GM23338 (cell line): ENCODE measurements around the gene ANKRD44. TPM values are rescaled to one million over a fixed set of nuclear protein-coding genes. Genes with fewer than 3 reads are reported as not detected.

Source experiments
- ATAC-seq: fragments of 200-7000 bp; cut with Tn5 transposase; 3 replicates; pipeline ENCODE4 v1.9.1; 2020
- DNase-seq: peaks from one replicate; pipeline ENCODE4 v3.0.0-alpha.2; 2015; ENCODE audit warnings: low spot score
- H2AFZ ChIP-seq: fragments of 200-600 bp; sonication (generic); 2 replicates; pipeline ENCODE4 v1.8.0; 2016; ENCODE audit warnings: antibody characterized with exemption, mild to moderate bottlenecking, moderate library complexity
- H3F3A ChIP-seq: fragments of 200-600 bp; sonication (generic); replicated peaks from 2 replicates; pipeline ENCODE4 v1.8.0; 2017; ENCODE audit warnings: antibody characterized with exemption, mixed run types, low read depth
- H3K27ac ChIP-seq: fragments of 200-600 bp; sonication (generic); 2 replicates; pipeline ENCODE4 v1.6.1; 2016; ENCODE audit warnings: low read depth
- H3K27me3 ChIP-seq: fragments of 200-600 bp; sonication (generic); 2 replicates; pipeline ENCODE4 v1.8.0; 2016; ENCODE audit warnings: mild to moderate bottlenecking, mixed run types, moderate library complexity; ENCODE audit not compliant: insufficient read depth
- H3K36me3 ChIP-seq: fragments of 200-600 bp; sonication (generic); 2 replicates; pipeline ENCODE4 v1.8.0; 2016; ENCODE audit warnings: mild to moderate bottlenecking; ENCODE audit not compliant: insufficient read depth
- H3K4me1 ChIP-seq: fragments of 200-600 bp; sonication (generic); 2 replicates; pipeline ENCODE4 v1.8.0; 2016; ENCODE audit warnings: mild to moderate bottlenecking, moderate library complexity; ENCODE audit not compliant: insufficient read depth
- H3K4me2 ChIP-seq: fragments of 200-600 bp; sonication (generic); 2 replicates; pipeline ENCODE4 v1.7.1; 2017; ENCODE audit warnings: mixed run types
- H3K4me3 ChIP-seq: fragments of 200-600 bp; sonication (generic); 2 replicates; pipeline ENCODE4 v1.6.1; 2016; ENCODE audit warnings: mixed run types
- H3K79me2 ChIP-seq: fragments of 200-600 bp; sonication (generic); replicated peaks from 2 replicates; pipeline ENCODE4 v1.8.0; 2017; ENCODE audit warnings: mild to moderate bottlenecking; ENCODE audit not compliant: insufficient read depth
- H3K9me2 ChIP-seq: fragments of 200-600 bp; sonication (generic); 2 replicates; pipeline ENCODE4 v1.8.0; 2017; ENCODE audit not compliant: insufficient read depth
- H4K20me1 ChIP-seq: fragments of 200-600 bp; sonication (generic); replicated peaks from 2 replicates; pipeline ENCODE4 v1.8.0; 2017; ENCODE audit warnings: mild to moderate bottlenecking; ENCODE audit not compliant: insufficient read depth
- H3K27ac Mint-ChIP-seq: 2 replicates; pipeline ENCODE4 v1.8.0; 2020; ENCODE audit warnings: inconsistent platforms, mild to moderate bottlenecking, moderate library complexity, mixed read lengths
- H3K27me3 Mint-ChIP-seq: 3 replicates; pipeline ENCODE4 v1.8.0; 2022; ENCODE audit warnings: low read depth, mild to moderate bottlenecking, moderate library complexity, mixed read lengths, inconsistent platforms; ENCODE audit not compliant: insufficient read depth, poor library complexity
- H3K36me3 Mint-ChIP-seq: 3 replicates; pipeline ENCODE4 v1.8.0; 2021; ENCODE audit warnings: low read depth, mild to moderate bottlenecking, inconsistent platforms, moderate library complexity, mixed read lengths
- H3K4me1 Mint-ChIP-seq: 3 replicates; pipeline ENCODE4 v1.8.0; 2020; ENCODE audit warnings: mild to moderate bottlenecking, inconsistent platforms, mixed read lengths
- H3K4me3 Mint-ChIP-seq: 3 replicates; pipeline ENCODE4 v1.8.0; 2021; ENCODE audit warnings: moderate library complexity, mild to moderate bottlenecking, inconsistent platforms, mixed read lengths
- H3K9me3 Mint-ChIP-seq: 3 replicates; pipeline ENCODE4 v1.8.0; 2020; ENCODE audit warnings: moderate library complexity, mild to moderate bottlenecking, inconsistent platforms, mixed read lengths
- CREB1 ChIP-seq: fragments of 250-450 bp; sonication (Bioruptor Pico); IDR thresholded peaks from 2 replicates; pipeline ENCODE4 v1.5.0; 2020; ENCODE audit warnings: low read depth, mild to moderate bottlenecking, moderate library complexity
- CTCF ChIP-seq, 2 experiments: fragments of 200-600 bp in 1 of 2; sonication (generic) in 1 of 2; conservative IDR thresholded peaks; 2 replicates each; pipeline versions ENCODE4 v1.5.1 to v1.6.1; 2016 to 2017; ENCODE audit warnings: antibody characterized with exemption in 2 of 2, low read depth in 2 of 2, mild to moderate bottlenecking in 2 of 2, moderate library complexity in 1 of 2
- EZH2phosphoT487 ChIP-seq: fragments of 200-600 bp; sonication (generic); IDR thresholded peaks from one replicate; pipeline ENCODE4 v1.8.1; 2018; ENCODE audit warnings: antibody characterized with exemption; ENCODE audit not compliant: unreplicated experiment
- JUNB ChIP-seq: IDR thresholded peaks from one replicate; pipeline ENCODE4 v1.6.1; 2016; ENCODE audit warnings: antibody characterized with exemption; ENCODE audit not compliant: unreplicated experiment
- NANOG ChIP-seq: IDR thresholded peaks from 2 replicates; pipeline ENCODE4 v1.6.1; 2016; ENCODE audit warnings: antibody characterized with exemption, borderline replicate concordance
- POLR2AphosphoS5 ChIP-seq: IDR thresholded peaks from 2 replicates; pipeline ENCODE4 v1.6.1; 2016; ENCODE audit warnings: antibody characterized with exemption, low read depth
- REST ChIP-seq: IDR thresholded peaks from one replicate; pipeline ENCODE4 v1.6.1; 2018; ENCODE audit warnings: antibody characterized with exemption; ENCODE audit not compliant: unreplicated experiment
- ZNF114 ChIP-seq: fragments of 250-450 bp; sonication (Bioruptor Pico); IDR thresholded peaks from 2 replicates; pipeline ENCODE4 v1.5.0; 2020; ENCODE audit warnings: mild to moderate bottlenecking, moderate library complexity
- ZNF462 ChIP-seq: fragments of 250-450 bp; sonication (Bioruptor Pico); IDR thresholded peaks from 2 replicates; pipeline ENCODE4 v1.5.0; 2020; ENCODE audit warnings: mild to moderate bottlenecking, moderate library complexity
- polyA plus RNA-seq: library from polyadenylated mRNA; unstranded; fragments of >200 nt; fragmentation: Nextera tagmentation; extraction: Ambion mirVana; gene quantifications from 2 replicates; pipeline ENCODE4 v1.2.1, GENCODE V29; 2016
- total RNA-seq: library from RNA; depleted of rRNA; stranded (reverse); fragments of >200 nt; shearing (Covaris generic); gene quantifications from 2 replicates; pipeline ENCODE4 v1.2.3, GENCODE V29; 2014

The ANKRD44 gene
- total and polyA plus RNA-seq, 2 experiments from 2014 or later = 0.44 to 0.56 TPM

GRCh38 chr2:197141702-197142473, 168.7 kb downstream of the ANKRD44 start:
- Histone ChIP-seq H3K4me1 (no peaks in the 10 kb centered on the region), H3K4me3 (no peak overlapping the region), H3K79me2 (no peaks in the 10 kb centered on the region), H3K4me2 (no peak overlapping the region), H3K27ac (no peak overlapping the region), H3K36me3 (no peaks in the 10 kb centered on the region), H4K20me1 (no peaks in the 10 kb centered on the region), H3F3A (no peaks in the 10 kb centered on the region), H3K27me3 (no peaks in the 10 kb centered on the region), H2AFZ (no peak overlapping the region), H3K9me2 (no peaks in the 10 kb centered on the region; the same call in 1 of the 2 replicates)
- no peak for DNase-seq
- H3K4me3 Mint-ChIP-seq = no peak overlapping the region
- H3K36me3 Mint-ChIP-seq = no peaks in the 10 kb centered on the region
- no peaks in the 10 kb centered on the region for H3K27me3 Mint-ChIP-seq
- H3K4me1 Mint-ChIP-seq = no peaks in the 10 kb centered on the region; the same call in 2 of the 3 replicates
- no peak overlapping the region for H3K27ac Mint-ChIP-seq
- TF ChIP-seq CREB1 (CRISPR knock-in tag) (no peak), ZNF114 (CRISPR knock-in tag) (no peak), NANOG (no peak), POLR2AphosphoS5 (no peak), ZNF462 (CRISPR knock-in tag) (no peak), EZH2phosphoT487 (no peak), JUNB (no peak), CTCF (conservative IDR thresholded peaks at IDR 0.05; ENCODE audit: low read depth in 2 of 2) (no peak), REST (no peak)
- H3K9me3 Mint-ChIP-seq = no peaks in the 10 kb centered on the region
- no peak for ATAC-seq
